Right lobe of liver (tissue), 6 donors: Measurements from ENCODE around the gene PRKACG. TPM values are rescaled to one million over a fixed set of nuclear protein-coding genes. Genes with fewer than 3 reads are reported as not detected.
A peak's percentile ranks its signal among the peaks of the same experiment; 100 is the strongest.

ENCODE experiments used
- ATAC-seq, 4 donors: fragments of 200-7000 bp; cut with Tn5 transposase; one replicate each; pipeline ENCODE4 v1.9.1; 2020; ENCODE audit warnings: mild to moderate bottlenecking in 4 of 4, moderate library complexity in 4 of 4
- DNase-seq, 3 donors: peaks; one replicate each; pipeline ENCODE4 v3.0.0-alpha.2; 2020
- H3K27ac ChIP-seq, 3 donors: fragments of 200-600 bp; one replicate each; pipeline ENCODE4 v1.8.0; 2022
- H3K27me3 ChIP-seq, 2 donors: fragments of 200-600 bp; one replicate each; pipeline ENCODE4 v1.8.0; 2022
- H3K36me3 ChIP-seq, 4 donors: fragments of 200-600 bp; sonication (generic) in 1 of 4; one replicate each; pipeline versions ENCODE4 v1.5.1 to v1.8.0; 2017 to 2022; ENCODE audit warnings: control low read depth in 1 of 4
- H3K4me1 ChIP-seq, 4 donors: fragments of 200-600 bp; sonication (generic) in 1 of 4; one replicate each; pipeline versions ENCODE4 v1.5.1 to v1.8.0; 2017 to 2022; ENCODE audit warnings: control low read depth in 1 of 4
- H3K4me3 ChIP-seq, 3 donors: fragments of 200-600 bp; one replicate each; pipeline ENCODE4 v1.8.0; 2022
- H3K9me3 ChIP-seq, 4 donors: fragments of 200-600 bp; sonication (generic) in 1 of 4; one replicate each; pipeline versions ENCODE4 v1.5.1 to v1.8.0; 2017 to 2022; ENCODE audit warnings: control low read depth in 1 of 4
- POLR2A ChIP-seq: fragments of 450-650 bp; IDR thresholded peaks from one replicate; pipeline ENCODE4 v1.6.1; 2017; ENCODE audit warnings: antibody characterized with exemption, mild to moderate bottlenecking
- WGBS: methylation state at CpG from one replicate; pipeline ENCODE4 v1.1.6; 2018; ENCODE audit warnings: low coverage, low lambda C conversion rate; ENCODE audit not compliant: insufficient coverage; ENCODE audit errors: missing lambda C conversion rate; 5-methylcytosine and 5-hydroxymethylcytosine counted together
- intact Hi-C, 2 donors: fragments of 100-400 bp; cut with DNase I; formaldehyde crosslinking; loops; one replicate each; pipeline versions ENCODE4 v1.11.2 to v1.14.1; 2022
- total RNA-seq, 6 experiments: library from RNA; depleted of rRNA in 2 of 6; stranded (reverse); fragments of >200 nt in 2 of 6; fragmentation: NEBNext Ultra II Directional in 3 of 6; extraction: Animal tissue kit (Norgen Biotek cat#: 25700) in 3 of 6; gene quantifications; one replicate each; pipeline versions ENCODE4 v1.1.0 to v1.2.4, GENCODE V29; 2016 to 2023
- TF ChIP-seq, protein P1 (sequence below), 4 donors: fragments of 200-600 bp in 3 of 4; fragments of 450-650 bp in 1 of 4; IDR thresholded peaks; one replicate each; pipeline versions ENCODE4 v1.5.1 to v1.8.0; 2016 to 2022; ENCODE audit warnings: antibody characterized with exemption in 4 of 4, mild to moderate bottlenecking in 2 of 4
- donor health status: DM: no; HTN: yes; CAD: no.
- donor health status: DM: no; HTN: no; CAD: no.
- donor health status: DM: no; HTN: no; CAD: no.
- donor health status: DM: no; HTN: yes; CAD: no.
- donor health status: DM: no; HTN: yes; CAD: no.

Gene PRKACG
- total RNA-seq, 6 experiments from 2014 or later: not detected

DNA sequence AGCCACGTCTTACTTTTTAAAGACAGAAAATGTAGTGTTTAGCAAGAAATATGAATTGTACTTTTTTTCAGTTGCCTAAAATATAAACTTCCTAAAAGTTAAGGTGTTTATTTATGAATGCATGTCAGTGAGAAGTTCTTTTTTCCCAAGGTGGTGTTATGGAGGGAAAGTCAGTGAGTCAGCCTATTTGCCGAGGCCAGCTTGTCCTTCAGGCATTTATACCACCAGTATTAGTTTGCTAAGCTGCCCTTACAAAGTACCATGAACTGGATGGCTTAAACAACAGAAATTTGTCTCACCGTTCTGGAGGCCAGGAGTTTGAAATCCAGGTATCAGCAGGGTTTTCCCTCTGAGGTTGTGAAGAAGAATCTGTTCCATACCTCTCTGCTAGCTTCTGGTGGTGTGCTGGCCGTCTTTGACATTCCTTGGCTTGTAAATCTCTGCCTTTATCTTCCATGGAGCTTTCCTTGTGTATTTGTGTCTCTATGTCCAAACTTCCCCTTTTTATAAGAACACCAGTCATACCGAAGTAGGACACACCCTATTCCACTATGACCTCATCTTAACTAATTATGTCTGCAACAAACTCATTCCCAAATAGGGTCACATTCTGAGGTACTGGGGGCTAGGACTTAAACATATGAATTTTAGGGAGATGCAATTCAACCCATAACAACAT is 38.4 kb downstream of the PRKACG start:
- Histone ChIP-seq H3K27ac (no peak overlapping the region), H3K4me3 (no peak overlapping the region)
- WGBS: 54% methylated on average over 4 of the region's 5 CpGs

DNA sequence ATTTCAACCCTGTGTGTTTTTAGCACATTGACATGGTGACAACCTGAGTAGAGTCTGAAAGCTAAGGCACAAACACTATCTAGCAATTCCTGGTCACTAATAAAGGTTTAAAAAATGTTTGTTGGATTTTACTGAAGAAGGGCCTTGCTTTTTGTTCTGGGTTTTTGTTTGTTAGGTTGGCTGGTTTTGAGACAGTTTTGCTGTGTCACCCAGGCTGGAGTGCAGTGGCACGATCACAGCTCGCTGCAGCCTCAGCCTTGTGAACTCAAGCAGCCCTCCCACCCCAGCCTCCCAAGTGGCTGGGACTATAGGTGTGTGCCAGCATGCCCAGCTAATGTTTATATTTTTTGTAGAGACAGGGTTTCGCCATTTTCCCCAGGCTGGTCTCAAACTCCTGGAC is 39.0 kb downstream of the PRKACG start:
- no peak for DNase-seq
- no peak for ATAC-seq
- H3K4me1 ChIP-seq: no peaks in the 10 kb centered on the region
- TF ChIP-seq, protein P1, sequence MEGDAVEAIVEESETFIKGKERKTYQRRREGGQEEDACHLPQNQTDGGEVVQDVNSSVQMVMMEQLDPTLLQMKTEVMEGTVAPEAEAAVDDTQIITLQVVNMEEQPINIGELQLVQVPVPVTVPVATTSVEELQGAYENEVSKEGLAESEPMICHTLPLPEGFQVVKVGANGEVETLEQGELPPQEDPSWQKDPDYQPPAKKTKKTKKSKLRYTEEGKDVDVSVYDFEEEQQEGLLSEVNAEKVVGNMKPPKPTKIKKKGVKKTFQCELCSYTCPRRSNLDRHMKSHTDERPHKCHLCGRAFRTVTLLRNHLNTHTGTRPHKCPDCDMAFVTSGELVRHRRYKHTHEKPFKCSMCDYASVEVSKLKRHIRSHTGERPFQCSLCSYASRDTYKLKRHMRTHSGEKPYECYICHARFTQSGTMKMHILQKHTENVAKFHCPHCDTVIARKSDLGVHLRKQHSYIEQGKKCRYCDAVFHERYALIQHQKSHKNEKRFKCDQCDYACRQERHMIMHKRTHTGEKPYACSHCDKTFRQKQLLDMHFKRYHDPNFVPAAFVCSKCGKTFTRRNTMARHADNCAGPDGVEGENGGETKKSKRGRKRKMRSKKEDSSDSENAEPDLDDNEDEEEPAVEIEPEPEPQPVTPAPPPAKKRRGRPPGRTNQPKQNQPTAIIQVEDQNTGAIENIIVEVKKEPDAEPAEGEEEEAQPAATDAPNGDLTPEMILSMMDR (IDR thresholded peaks at IDR 0.05): no peak
- no peak for TF ChIP-seq POLR2A
- H3K27ac ChIP-seq: no peak overlapping the region
- H3K9me3 ChIP-seq: no peaks in the 10 kb centered on the region
- WGBS: 30% methylated on average over 1 of the region's 3 CpGs
- H3K27me3 ChIP-seq: no peaks in the 10 kb centered on the region
- H3K36me3 ChIP-seq: no peaks in the 10 kb centered on the region
- intact Hi-C loops: no loop called here
- H3K4me3 ChIP-seq: no peak overlapping the region

More for the DNA sequence above, 38.4 kb downstream of the PRKACG start:
- peak in 3 of 4 donors; percentile 32 to 55 (median 39) for ATAC-seq
- DNase-seq: no peak
- no peaks in the 10 kb centered on the region for H3K27me3 ChIP-seq
- no peaks in the 10 kb centered on the region for H3K36me3 ChIP-seq
- H3K4me1 ChIP-seq: no peaks in the 10 kb centered on the region
- no peak for TF ChIP-seq POLR2A
- TF ChIP-seq, protein P1 (IDR thresholded peaks at IDR 0.05): no peak
- intact Hi-C loops: no loop called here
- no peaks in the 10 kb centered on the region for H3K9me3 ChIP-seq

DNA sequence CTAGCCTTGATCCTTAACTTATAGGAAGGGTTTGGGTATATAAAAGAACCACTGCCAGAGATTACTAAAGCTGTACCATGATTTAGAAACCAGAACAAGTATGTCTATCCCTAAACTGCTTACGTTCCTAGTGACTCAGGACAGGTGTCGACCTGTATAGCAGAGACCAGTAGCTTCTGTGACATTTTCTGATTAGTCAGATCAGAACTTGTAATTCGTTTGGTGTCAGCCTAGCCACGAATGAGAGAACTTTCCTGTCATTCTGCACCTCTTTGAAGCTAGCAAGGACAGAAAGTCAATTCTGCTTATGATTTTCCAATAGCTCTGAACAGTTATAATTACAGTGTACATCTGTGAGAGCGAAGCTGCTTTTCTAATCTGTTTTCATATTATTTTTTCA is 39.5 kb downstream of the PRKACG start:
- Histone ChIP-seq H3K27me3 (no peaks in the 10 kb centered on the region), H3K4me1 (no peaks in the 10 kb centered on the region), H3K27ac (no peak overlapping the region), H3K36me3 (no peaks in the 10 kb centered on the region), H3K4me3 (no peak overlapping the region), H3K9me3 (no peaks in the 10 kb centered on the region)
- TF ChIP-seq POLR2A: no peak
- TF ChIP-seq, protein P1 (IDR thresholded peaks at IDR 0.05): no peak
- intact Hi-C loops: no loop called here
- DNase-seq: no peak
- WGBS: 45% methylated on average over 5 of the region's 5 CpGs
- no peak for ATAC-seq

DNA sequence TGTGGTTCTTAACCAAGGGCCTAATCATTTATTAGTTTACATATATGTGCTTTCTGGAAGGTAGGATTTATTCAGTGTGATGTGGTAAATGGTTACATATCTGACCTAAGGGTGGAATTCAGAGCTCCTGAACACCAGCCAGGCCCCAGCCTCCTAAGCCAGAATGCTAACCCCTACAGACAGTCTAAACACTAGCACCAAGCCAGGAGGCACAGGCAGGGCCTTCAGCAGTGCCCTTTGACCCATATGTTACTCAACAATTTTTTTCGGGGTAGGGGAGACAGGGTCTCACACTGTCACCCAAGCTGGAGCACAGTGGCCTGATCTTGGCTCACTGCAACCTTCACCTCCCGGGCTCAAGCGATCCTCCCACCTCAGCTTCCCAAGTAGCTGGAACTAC is 40.3 kb downstream of the PRKACG start:
- H3K36me3 ChIP-seq: no peaks in the 10 kb centered on the region
- no peak overlapping the region for H3K4me3 ChIP-seq
- no peaks in the 10 kb centered on the region for H3K4me1 ChIP-seq
- no peaks in the 10 kb centered on the region for H3K27me3 ChIP-seq
- no peak for ATAC-seq
- H3K27ac ChIP-seq: no peak overlapping the region
- no peak for TF ChIP-seq POLR2A
- TF ChIP-seq, protein P1 (IDR thresholded peaks at IDR 0.05): no peak
- no peak for DNase-seq
- H3K9me3 ChIP-seq: no peaks in the 10 kb centered on the region
- intact Hi-C loops: no loop called here
- 100% methylated on average over 1 of the region's 3 CpGs for WGBS

DNA sequence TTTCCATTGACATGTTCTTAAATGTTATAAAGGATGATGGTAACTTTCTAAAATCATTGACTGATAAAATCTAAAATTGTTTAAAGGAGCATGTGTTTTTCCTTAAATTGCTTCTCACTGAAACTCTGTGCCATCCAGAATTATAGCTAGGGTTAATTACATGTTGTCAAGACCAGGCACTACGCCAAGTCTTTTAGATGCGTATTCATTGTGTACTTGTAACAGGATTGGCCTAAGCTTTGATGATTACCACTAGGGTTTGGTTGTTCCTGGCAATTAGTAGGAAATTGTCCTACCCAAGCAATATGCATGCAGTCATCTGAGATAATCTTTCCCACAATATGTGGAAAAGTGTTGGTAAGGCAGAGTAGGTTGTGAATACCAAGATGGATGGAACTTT is 43.8 kb downstream of the PRKACG start:
- intact Hi-C loops: no loop called here
- ATAC-seq: no peak
- no peak for DNase-seq
- Histone ChIP-seq H3K4me3 (no peak overlapping the region), H3K27ac (no peak overlapping the region), H3K27me3 (no peaks in the 10 kb centered on the region), H3K9me3 (no peaks in the 10 kb centered on the region), H3K4me1 (no peaks in the 10 kb centered on the region), H3K36me3 (no peaks in the 10 kb centered on the region)
- TF ChIP-seq, protein P1 (IDR thresholded peaks at IDR 0.05): no peak
- no peak for TF ChIP-seq POLR2A
- WGBS: 38% methylated on average over 2 of the region's 2 CpGs
